A549 (cell line): ENCODE results near the gene BRD8. TPM values are rescaled to one million over a fixed set of nuclear protein-coding genes. Genes with fewer than 3 reads are reported as not detected.

Experiments
- BHLHE40 ChIP-seq: IDR thresholded peaks from 2 replicates; pipeline ENCODE4 v1.6.1; 2012; ENCODE audit warnings: low read depth, low read length, inconsistent platforms
- CBX2 ChIP-seq: fragments of 200-600 bp; sonication (generic); IDR thresholded peaks from 2 replicates; pipeline ENCODE4 v1.6.1; 2016; ENCODE audit warnings: low read depth, mild to moderate bottlenecking, borderline replicate concordance
- CBX8 ChIP-seq: fragments of 200-600 bp; sonication (generic); IDR thresholded peaks from 2 replicates; pipeline ENCODE4 v1.6.1; 2016
- CEBPB ChIP-seq, 2 experiments: fragments of >200 bp in 1 of 2; sonication (Bioruptor Twin) in 1 of 2; formaldehyde crosslinking in 1 of 2; IDR thresholded peaks; 2 replicates each; pipeline ENCODE4 v1.6.1; 2012 to 2016
- CHD4 ChIP-seq: fragments of 200-600 bp; sonication (generic); IDR thresholded peaks from 2 replicates; pipeline ENCODE4 v1.6.1; 2016; ENCODE audit warnings: antibody characterized with exemption, mild to moderate bottlenecking, borderline replicate concordance
- EHF ChIP-seq: fragments of 250-450 bp; sonication (Bioruptor Pico); IDR thresholded peaks from 2 replicates; pipeline ENCODE4 v1.5.0; 2020; ENCODE audit warnings: mild to moderate bottlenecking
- EHMT2 ChIP-seq: fragments of 200-600 bp; sonication (generic); IDR thresholded peaks from 2 replicates; pipeline ENCODE4 v1.6.1; 2016; ENCODE audit warnings: antibody characterized with exemption, low read depth, mild to moderate bottlenecking, moderate library complexity
- EP300 ChIP-seq, 2 experiments: fragments of >200 bp; sonication (Bioruptor Twin); formaldehyde crosslinking; IDR thresholded peaks; 2 replicates in 1 of 2; 3 replicates in 1 of 2; pipeline ENCODE4 v1.6.1; 2016 to 2017
- ESRRA ChIP-seq: fragments of 150-350 bp; IDR thresholded peaks from 2 replicates; pipeline ENCODE4 v1.6.1; 2014; ENCODE audit warnings: mild to moderate bottlenecking, low read length, borderline replicate concordance
- FOSB ChIP-seq: fragments of 250-450 bp; sonication (Bioruptor Pico); IDR thresholded peaks from 2 replicates; pipeline ENCODE4 v1.5.0; 2020; ENCODE audit warnings: mild to moderate bottlenecking, moderate library complexity
- FOSL2 ChIP-seq, 2 experiments: fragments of 450-650 bp in 1 of 2; fragments of >200 bp in 1 of 2; sonication (Bioruptor Twin) in 1 of 2; formaldehyde crosslinking; IDR thresholded peaks; 2 replicates each; pipeline versions ENCODE4 v1.5.0 to v1.6.1; 2016 to 2020; ENCODE audit warnings: mild to moderate bottlenecking in 1 of 2, moderate library complexity in 1 of 2
- FOXS1 ChIP-seq: fragments of 250-450 bp; sonication (Bioruptor Pico); IDR thresholded peaks from 2 replicates; pipeline ENCODE4 v1.5.0; 2020; ENCODE audit warnings: mild to moderate bottlenecking, moderate library complexity
- HDAC2 ChIP-seq: fragments of 200-600 bp; sonication (generic); IDR thresholded peaks from 2 replicates; pipeline ENCODE4 v1.6.1; 2016
- HEYL ChIP-seq: fragments of 250-450 bp; sonication (Bioruptor Pico); IDR thresholded peaks from 2 replicates; pipeline ENCODE4 v1.8.0; 2021; ENCODE audit warnings: mild to moderate bottlenecking, moderate library complexity
- HOXB13 ChIP-seq: fragments of 250-450 bp; sonication (Bioruptor Pico); IDR thresholded peaks from 2 replicates; pipeline ENCODE4 v1.5.0; 2020; ENCODE audit warnings: low read depth, mild to moderate bottlenecking, moderate library complexity
- KDM1A ChIP-seq: fragments of 200-600 bp; sonication (generic); IDR thresholded peaks from 2 replicates; pipeline ENCODE4 v1.6.1; 2016; ENCODE audit warnings: low read depth, mild to moderate bottlenecking
- KDM5A ChIP-seq: fragments of 200-600 bp; sonication (generic); IDR thresholded peaks from 2 replicates; pipeline ENCODE4 v1.6.1; 2016; ENCODE audit warnings: antibody characterized with exemption, mild to moderate bottlenecking
- MAFK ChIP-seq: fragments of 450-650 bp; IDR thresholded peaks from 2 replicates; pipeline ENCODE4 v1.6.1; 2014; ENCODE audit not compliant: partially characterized antibody
- NFE2L2 ChIP-seq: fragments of 150-350 bp; conservative IDR thresholded peaks from 2 replicates; pipeline ENCODE4 v1.6.1; 2014; ENCODE audit warnings: low read length
- NR3C1 ChIP-seq: fragments of >200 bp; sonication (Bioruptor Twin); formaldehyde crosslinking; IDR thresholded peaks from 3 replicates; pipeline ENCODE4 v1.6.1; 2017
- PBX3 ChIP-seq: IDR thresholded peaks from 2 replicates; pipeline ENCODE4 v1.6.1; 2012
- PHF8 ChIP-seq: fragments of 200-600 bp; sonication (generic); IDR thresholded peaks from 2 replicates; pipeline ENCODE4 v1.6.1; 2016; ENCODE audit warnings: low read depth, mild to moderate bottlenecking, antibody characterized with exemption, moderate library complexity, borderline replicate concordance
- RAD21 ChIP-seq, 2 experiments: fragments of >200 bp in 1 of 2; sonication (Bioruptor Twin) in 1 of 2; formaldehyde crosslinking in 1 of 2; IDR thresholded peaks in 1 of 2; conservative IDR thresholded peaks in 1 of 2; 2 replicates in 1 of 2; 3 replicates in 1 of 2; pipeline ENCODE4 v1.6.1; 2012 to 2018; ENCODE audit warnings: inconsistent platforms in 1 of 2
- RARB ChIP-seq: fragments of 250-450 bp; sonication (Bioruptor Pico); IDR thresholded peaks from 2 replicates; pipeline ENCODE4 v1.8.0; 2021; ENCODE audit warnings: mild to moderate bottlenecking, moderate library complexity
- REST ChIP-seq: fragments of 200-600 bp; sonication (generic); IDR thresholded peaks from 2 replicates; pipeline ENCODE4 v1.6.1; 2016; ENCODE audit warnings: antibody characterized with exemption, mild to moderate bottlenecking, moderate library complexity
- USF2 ChIP-seq: fragments of 450-650 bp; IDR thresholded peaks from 2 replicates; pipeline ENCODE4 v1.6.1; 2014; ENCODE audit warnings: antibody characterized with exemption
- ZNF302 ChIP-seq: fragments of 250-450 bp; sonication (Bioruptor Pico); IDR thresholded peaks from 2 replicates; pipeline ENCODE4 v1.9.0; 2021; ENCODE audit warnings: inconsistent platforms, mild to moderate bottlenecking, moderate library complexity
- ZSCAN20 ChIP-seq: fragments of 250-450 bp; sonication (Bioruptor Pico); IDR thresholded peaks from 2 replicates; pipeline ENCODE4 v1.8.0; 2022; ENCODE audit warnings: mild to moderate bottlenecking, moderate library complexity
- polyA plus RNA-seq, 4 experiments: library from polyadenylated mRNA; depleted of rRNA in 3 of 4; stranded (reverse); fragments of >200 nt; fragmentation: RNase III in 1 of 4; extraction: RNeasy Plus Mini Kit Qiagen cat#74134 plus additional on column Dnase treatment in 1 of 4; gene quantifications; 2 replicates in 3 of 4; 3 replicates in 1 of 4; pipeline ENCODE4 v1.2.3, GENCODE V29; 2011 to 2017
- TF ChIP-seq, protein P1 (sequence below): fragments of >200 bp; sonication (Bioruptor Twin); formaldehyde crosslinking; IDR thresholded peaks from 2 replicates; pipeline ENCODE4 v1.6.1; 2016
- TF ChIP-seq, protein P2 (sequence below): IDR thresholded peaks from 2 replicates; pipeline ENCODE4 v1.6.1; 2012; ENCODE audit warnings: low read depth, borderline replicate concordance

The BRD8 gene
- polyA plus RNA-seq, 2 of the 4 experiments (the other 2 are of a cell fraction), result 65.7 to 85.8 TPM

GRCh38 chr5:138178516-138179276 lies at the start of gene BRD8, which contains the start of gene KIF20A (continued):
- TF ChIP-seq CBX2 (no peak), RAD21 (conservative IDR thresholded peaks at IDR 0.05 in 1 of 2, IDR thresholded peaks at IDR 0.05 in 1 of 2) (no peak), HOXB13 (CRISPR knock-in tag) (no peak), HEYL (CRISPR knock-in tag) (no peak), FOXS1 (no peak), EHF (CRISPR knock-in tag) (no peak), NR3C1 (no peak), REST (no peak), FOSB (CRISPR knock-in tag) (no peak), USF2 (no peak), MAFK (no peak), PHF8 (no peak; the same call in 1 of the 2 replicates), CEBPB (IDR thresholded peaks at IDR 0.05) (no peak), CHD4 (no peak), EHMT2 (no peak), CBX8 (no peak), EP300 (IDR thresholded peaks at IDR 0.05) (no peak), KDM5A (peak; percentile 83), HDAC2 (peak; percentile 97), ESRRA (no peak), FOSL2 (IDR thresholded peaks at IDR 0.05) (no peak), FOSL2 (CRISPR knock-in tag; IDR thresholded peaks at IDR 0.05) (no peak), KDM1A (0 out of 2 replicates have a peak, but pooled peaks have one; percentile 35), NFE2L2 (no peak), ZSCAN20 (CRISPR knock-in tag) (no peak), BHLHE40 (no peak), RARB (no peak), ZNF302 (CRISPR knock-in tag) (no peak), PBX3 (no peak)
- TF ChIP-seq, protein P1, sequence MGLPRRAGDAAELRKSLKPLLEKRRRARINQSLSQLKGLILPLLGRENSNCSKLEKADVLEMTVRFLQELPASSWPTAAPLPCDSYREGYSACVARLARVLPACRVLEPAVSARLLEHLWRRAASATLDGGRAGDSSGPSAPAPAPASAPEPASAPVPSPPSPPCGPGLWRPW, result no peak
- TF ChIP-seq, protein P2, sequence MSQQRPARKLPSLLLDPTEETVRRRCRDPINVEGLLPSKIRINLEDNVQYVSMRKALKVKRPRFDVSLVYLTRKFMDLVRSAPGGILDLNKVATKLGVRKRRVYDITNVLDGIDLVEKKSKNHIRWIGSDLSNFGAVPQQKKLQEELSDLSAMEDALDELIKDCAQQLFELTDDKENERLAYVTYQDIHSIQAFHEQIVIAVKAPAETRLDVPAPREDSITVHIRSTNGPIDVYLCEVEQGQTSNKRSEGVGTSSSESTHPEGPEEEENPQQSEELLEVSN, result 0 out of 2 replicates have a peak, but pooled peaks have one; percentile 35
